Fibroblast of lung (primary cell): ENCODE data around the gene CRKL.

Experiments
- EZH2 ChIP-seq: IDR thresholded peaks from 2 replicates; pipeline ENCODE4 v1.5.1; 2012; ENCODE audit warnings: low read length, control low read depth, mild to moderate bottlenecking; ENCODE audit errors: missing control alignments
- TF ChIP-seq, protein P1 (sequence below), 2 donors: IDR thresholded peaks in 1 of 2; conservative IDR thresholded peaks in 1 of 2; 1 replicate in 1 of 2; 2 replicates in 1 of 2; pipeline ENCODE4 v1.5.1; 2011 to 2012; ENCODE audit warnings: low read length in 2 of 2, control low read depth in 1 of 2, inconsistent platforms in 1 of 2, low read depth in 1 of 2, mild to moderate bottlenecking in 1 of 2

DNA sequence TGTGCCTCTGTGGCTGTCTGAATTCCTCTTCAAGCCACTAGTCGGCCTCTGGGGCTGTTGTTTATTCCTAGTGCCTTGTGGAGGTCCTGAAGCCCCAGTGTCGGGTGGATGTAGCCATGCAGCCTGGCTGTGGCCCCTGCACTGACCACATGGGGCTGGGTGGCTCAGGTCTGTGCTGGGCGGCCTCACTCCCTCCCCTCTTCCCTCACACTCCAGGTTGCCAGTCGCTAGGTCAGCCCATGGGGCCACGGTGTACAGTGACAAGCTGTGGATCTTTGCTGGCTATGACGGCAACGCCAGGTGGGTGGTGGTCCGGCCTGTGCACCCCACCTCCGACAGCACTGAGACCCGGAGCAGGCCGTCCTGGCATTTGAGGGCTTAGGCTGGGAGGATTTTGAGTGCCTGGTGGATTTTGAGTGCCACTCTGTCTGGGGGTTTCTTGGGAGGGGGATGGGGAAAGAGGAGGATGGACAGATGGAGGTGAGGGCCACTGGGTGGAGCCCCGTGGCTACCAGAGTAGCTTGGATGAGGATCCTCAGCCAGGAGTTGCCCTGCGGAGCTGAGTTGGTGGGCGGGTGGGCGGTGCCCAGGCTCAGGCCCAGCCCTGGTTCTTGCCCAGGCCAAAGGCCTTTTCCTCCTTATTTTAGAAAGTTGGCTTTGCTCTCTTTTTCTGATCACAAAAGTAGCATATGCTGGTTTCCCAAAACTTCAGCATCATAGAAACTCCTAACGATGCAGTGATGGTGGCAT lies 71.5 kb downstream of the CRKL start:
- TF ChIP-seq, protein P1, sequence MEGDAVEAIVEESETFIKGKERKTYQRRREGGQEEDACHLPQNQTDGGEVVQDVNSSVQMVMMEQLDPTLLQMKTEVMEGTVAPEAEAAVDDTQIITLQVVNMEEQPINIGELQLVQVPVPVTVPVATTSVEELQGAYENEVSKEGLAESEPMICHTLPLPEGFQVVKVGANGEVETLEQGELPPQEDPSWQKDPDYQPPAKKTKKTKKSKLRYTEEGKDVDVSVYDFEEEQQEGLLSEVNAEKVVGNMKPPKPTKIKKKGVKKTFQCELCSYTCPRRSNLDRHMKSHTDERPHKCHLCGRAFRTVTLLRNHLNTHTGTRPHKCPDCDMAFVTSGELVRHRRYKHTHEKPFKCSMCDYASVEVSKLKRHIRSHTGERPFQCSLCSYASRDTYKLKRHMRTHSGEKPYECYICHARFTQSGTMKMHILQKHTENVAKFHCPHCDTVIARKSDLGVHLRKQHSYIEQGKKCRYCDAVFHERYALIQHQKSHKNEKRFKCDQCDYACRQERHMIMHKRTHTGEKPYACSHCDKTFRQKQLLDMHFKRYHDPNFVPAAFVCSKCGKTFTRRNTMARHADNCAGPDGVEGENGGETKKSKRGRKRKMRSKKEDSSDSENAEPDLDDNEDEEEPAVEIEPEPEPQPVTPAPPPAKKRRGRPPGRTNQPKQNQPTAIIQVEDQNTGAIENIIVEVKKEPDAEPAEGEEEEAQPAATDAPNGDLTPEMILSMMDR (conservative IDR thresholded peaks at IDR 0.05 in 1 of 2, IDR thresholded peaks at IDR 0.05 in 1 of 2; ENCODE audit: low read depth in 1 of 2, low read length in 2 of 2), result no peak
- no peak for TF ChIP-seq EZH2
